D721Med (cell line): ENCODE data around the gene LRRC4.

Experiments
- DNase-seq: peaks from one replicate; pipeline ENCODE4 v3.0.0; 2011; ENCODE audit warnings: low spot score; ENCODE audit not compliant: insufficient read length
- FAIRE-seq: peaks from 2 replicates; lab custom pipeline; 2011; peaks lifted over from hg19 to GRCh38; lab: Jason Lieb, UNC
- CTCF ChIP-seq: IDR thresholded peaks from 2 replicates; pipeline ENCODE4 v1.5.1; 2012; ENCODE audit warnings: mild to moderate bottlenecking, control low read depth; ENCODE audit not compliant: insufficient read depth; ENCODE audit errors: missing control alignments

LRRC4 gene

GRCh38 chr7:128025819-128026218 lies 5.4 kb downstream of the LRRC4 start:
- no peak for TF ChIP-seq CTCF
- FAIRE-seq: no peak
- DNase-seq: no peak

- no peak for DNase-seq
- no peak for FAIRE-seq
- no peak for TF ChIP-seq CTCF
Observed at GRCh38 chr7:128025380-128025779, 5.9 kb downstream of the LRRC4 start.

GRCh38 chr7:128024151-128024550 lies 7.1 kb downstream of the LRRC4 start:
- no peak for TF ChIP-seq CTCF
- DNase-seq (no peak), FAIRE-seq (no peak)

- DNase-seq: no peak
- TF ChIP-seq CTCF: no peak
- no peak for FAIRE-seq
Observed at GRCh38 chr7:128022631-128023532, 8.4 kb downstream of the LRRC4 start.

GRCh38 chr7:128021366-128021765 lies 9.9 kb downstream of the LRRC4 start:
- TF ChIP-seq CTCF: no peak
- no peak for FAIRE-seq
- DNase-seq: no peak

GRCh38 chr7:128020159-128020558 lies 11.1 kb downstream of the LRRC4 start:
- peak; percentile 32 for TF ChIP-seq CTCF
- DNase-seq (no peak), FAIRE-seq (no peak)

- FAIRE-seq (no peak), DNase-seq (no peak)
- no peak for TF ChIP-seq CTCF
Observed at GRCh38 chr7:128019288-128019687, 11.9 kb downstream of the LRRC4 start.
